ENCODE results near the gene CLEC12A.

Gene CLEC12A

GRCh38 chr12:9932270-9932669 is 38.9 kb upstream of the CLEC12A start, which contains the start of gene CLEC2A:
CLEC2A (minus strand) TSS chr12:9932370; CDS start chr12:9932329, 41 bp downstream.
- no peak for DNase-seq (ENCODE audit: low read depth in 2 of 2)
- TF ChIP-seq CTCF (IDR thresholded peaks at IDR 0.05; ENCODE audit: low read depth, low read length) = no peak
- H3K4me3 ChIP-seq (replicated peaks in 1 of 2; ENCODE audit: low read depth in 2 of 2, low read length in 2 of 2) = no peak within 1 kb of the TSS

- DNase-seq (ENCODE audit: low read depth in 2 of 2) = no peak
- no peak overlapping the region for H3K4me3 ChIP-seq (replicated peaks in 1 of 2; ENCODE audit: low read depth in 2 of 2, low read length in 2 of 2)
- TF ChIP-seq CTCF (IDR thresholded peaks at IDR 0.05; ENCODE audit: low read depth, low read length) = no peak
These were observed 37.3 kb upstream of the CLEC12A start for GRCh38 chr12:9933958-9934357.

GRCh38 chr12:9935026-9935425 is 36.2 kb upstream of the CLEC12A start:
- no peak for DNase-seq (ENCODE audit: low read depth in 2 of 2)
- no peak for TF ChIP-seq CTCF (IDR thresholded peaks at IDR 0.05; ENCODE audit: low read depth, low read length)

GRCh38 chr12:9936591-9936990 is 34.6 kb upstream of the CLEC12A start:
- no peak for TF ChIP-seq CTCF (IDR thresholded peaks at IDR 0.05; ENCODE audit: low read depth, low read length)
- H3K4me3 ChIP-seq (replicated peaks in 1 of 2; ENCODE audit: low read depth in 2 of 2, low read length in 2 of 2) = no peak overlapping the region
- DNase-seq (ENCODE audit: low read depth in 2 of 2) = no peak

More at GRCh38 chr12:9935026-9935425, 36.2 kb upstream of the CLEC12A start:
- no peak overlapping the region for H3K4me3 ChIP-seq (replicated peaks in 1 of 2; ENCODE audit: low read depth in 2 of 2, low read length in 2 of 2)

GRCh38 chr12:9940375-9940774 is 30.8 kb upstream of the CLEC12A start:
- peak; percentile 24 for TF ChIP-seq CTCF (IDR thresholded peaks at IDR 0.05; ENCODE audit: low read depth, low read length)
- no peak overlapping the region for H3K4me3 ChIP-seq (replicated peaks in 1 of 2; ENCODE audit: low read depth in 2 of 2, low read length in 2 of 2)
- DNase-seq (ENCODE audit: low read depth in 2 of 2) = peak; percentile 13 to 20

- no peak for DNase-seq (ENCODE audit: low read depth in 2 of 2)
- TF ChIP-seq CTCF (IDR thresholded peaks at IDR 0.05; ENCODE audit: low read depth, low read length) = no peak
- H3K4me3 ChIP-seq (replicated peaks in 1 of 2; ENCODE audit: low read depth in 2 of 2, low read length in 2 of 2) = no peak overlapping the region
These were observed 29.4 kb upstream of the CLEC12A start for GRCh38 chr12:9941838-9942237.

- no peak for DNase-seq (ENCODE audit: low read depth in 2 of 2)
- no peak overlapping the region for H3K4me3 ChIP-seq (replicated peaks in 1 of 2; ENCODE audit: low read depth in 2 of 2, low read length in 2 of 2)
- no peak for TF ChIP-seq CTCF (IDR thresholded peaks at IDR 0.05; ENCODE audit: low read depth, low read length)
These were observed 28.0 kb upstream of the CLEC12A start for GRCh38 chr12:9943240-9943639.

Measured in cardiac fibroblast (primary cell).